HepG2 (cell line): ENCODE data around the gene ACAP3. TPM values are rescaled to one million over a fixed set of nuclear protein-coding genes. Genes with fewer than 3 reads are reported as not detected.

Source experiments
- EEA1 ChIP-seq: sonication (generic); formaldehyde crosslinking; IDR thresholded peaks from 2 replicates; pipeline ENCODE4 v1.5.1; 2020; ENCODE audit warnings: mild to moderate bottlenecking, missing genetic modification reagents, borderline replicate concordance
- ELF4 ChIP-seq: sonication (generic); formaldehyde crosslinking; IDR thresholded peaks from 2 replicates; pipeline ENCODE4 v1.5.0; 2020; ENCODE audit warnings: missing genetic modification reagents, mild to moderate bottlenecking, moderate library complexity, borderline replicate concordance
- HES4 ChIP-seq: sonication (generic); formaldehyde crosslinking; IDR thresholded peaks from 2 replicates; pipeline ENCODE4 v1.9.0; 2021; ENCODE audit warnings: mild to moderate bottlenecking, missing genetic modification reagents, borderline replicate concordance
- KLF6 ChIP-seq: IDR thresholded peaks from 2 replicates; pipeline ENCODE4 v1.8.0; 2016; ENCODE audit warnings: missing biosample characterization, missing genetic modification reagents
- REL ChIP-seq: sonication (generic); formaldehyde crosslinking; conservative IDR thresholded peaks from 2 replicates; pipeline ENCODE4 v1.8.0; 2022; ENCODE audit warnings: mild to moderate bottlenecking, missing genetic modification reagents, moderate library complexity
- SUZ12 ChIP-seq: fragments of 150-350 bp; IDR thresholded peaks from 2 replicates; pipeline ENCODE4 v1.6.1; 2014; ENCODE audit warnings: low read depth, low read length
- TEAD2 ChIP-seq: sonication (generic); formaldehyde crosslinking; IDR thresholded peaks from 2 replicates; pipeline ENCODE4 v1.9.0; 2021; ENCODE audit warnings: missing genetic modification reagents
- ZFP36L2 ChIP-seq: sonication (generic); formaldehyde crosslinking; IDR thresholded peaks from 2 replicates; pipeline ENCODE4 v1.4.0; 2020; ENCODE audit warnings: missing genetic modification reagents
- ZNF274 ChIP-seq: sonication (generic); formaldehyde crosslinking; IDR thresholded peaks from 2 replicates; pipeline ENCODE4 v1.5.1; 2020; ENCODE audit warnings: mild to moderate bottlenecking, missing genetic modification reagents
- ZNF296 ChIP-seq: sonication (generic); formaldehyde crosslinking; conservative IDR thresholded peaks from 2 replicates; pipeline ENCODE4 v1.5.0; 2020; ENCODE audit warnings: mild to moderate bottlenecking, missing genetic modification reagents
- ZNF34 ChIP-seq: sonication (generic); formaldehyde crosslinking; IDR thresholded peaks from 2 replicates; pipeline ENCODE4 v1.4.0; 2020; ENCODE audit warnings: mild to moderate bottlenecking, missing genetic modification reagents, borderline replicate concordance
- ZNF530 ChIP-seq: sonication (generic); formaldehyde crosslinking; IDR thresholded peaks from 2 replicates; pipeline ENCODE4 v1.5.0; 2020; ENCODE audit warnings: low read depth, mild to moderate bottlenecking, missing genetic modification reagents
- ZNF557 ChIP-seq: sonication (generic); formaldehyde crosslinking; IDR thresholded peaks from 2 replicates; pipeline ENCODE4 v1.4.0; 2020; ENCODE audit warnings: missing genetic modification reagents
- polyA plus RNA-seq, 8 experiments: library from polyadenylated mRNA; depleted of rRNA in 3 of 8; stranded (reverse) in 7 of 8; unstranded in 1 of 8; fragments of >200 nt; fragmentation: Illumina TruSeq in 4 of 8; extraction: Trizol in 4 of 8; gene quantifications; 2 replicates each; pipeline versions ENCODE4 v1.2.1 to v1.2.3, GENCODE V29; 2011 to 2016; ENCODE audit warnings: low read depth in 4 of 8, missing spikeins in 1 of 8, mixed read lengths in 1 of 8; ENCODE audit not compliant: insufficient read depth in 1 of 8
- total RNA-seq, 5 experiments: library from RNA; depleted of rRNA; stranded (reverse); fragments of >200 nt; fragmentation: Illumina TruSeq; extraction: Trizol; gene quantifications; 2 replicates each; pipeline ENCODE4 v1.2.3, GENCODE V29; 2016; ENCODE audit warnings: low read depth in 1 of 5
- TF ChIP-seq, protein P1 (sequence below): IDR thresholded peaks from 2 replicates; pipeline ENCODE4 v1.6.1; 2016
- TF ChIP-seq, protein P2 (sequence below): sonication (generic); formaldehyde crosslinking; conservative IDR thresholded peaks from 2 replicates; pipeline ENCODE4 v1.4.0; 2020; ENCODE audit warnings: missing genetic modification reagents
- TF ChIP-seq, protein P3 (sequence below): sonication (generic); formaldehyde crosslinking; IDR thresholded peaks from 2 replicates; pipeline ENCODE4 v1.4.0; 2020; ENCODE audit warnings: missing genetic modification reagents
- TF ChIP-seq, protein P4 (sequence below): IDR thresholded peaks from 2 replicates; pipeline ENCODE4 v1.6.1; 2016; ENCODE audit warnings: mild to moderate bottlenecking

Gene ACAP3
- total and polyA plus RNA-seq, 2 of the 13 experiments (the other 11 are each of a cell fraction or from before 2014, with no cell fraction given): 29.4 to 50.8 TPM

DNA sequence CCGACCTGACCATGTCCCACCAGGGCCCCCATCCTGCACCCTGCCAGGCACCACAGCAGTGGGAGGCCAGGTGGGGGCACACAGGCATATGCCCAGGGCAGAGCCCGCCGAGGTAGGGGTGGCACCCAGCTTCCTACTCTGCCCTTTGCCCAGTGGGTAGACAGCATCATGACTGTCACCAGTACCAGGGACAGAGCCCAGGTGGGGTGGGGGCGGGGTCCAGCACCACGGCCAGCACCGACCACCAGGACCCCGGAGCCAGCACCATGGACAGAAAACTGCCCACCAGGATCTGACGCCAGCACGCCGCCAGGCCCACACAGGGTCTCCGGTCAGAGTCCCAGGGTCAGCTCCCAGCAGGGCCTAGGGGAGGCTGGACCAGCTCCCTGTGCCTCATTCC is 27.1 kb upstream of the ACAP3 start (continued):
- TF ChIP-seq, protein P1, sequence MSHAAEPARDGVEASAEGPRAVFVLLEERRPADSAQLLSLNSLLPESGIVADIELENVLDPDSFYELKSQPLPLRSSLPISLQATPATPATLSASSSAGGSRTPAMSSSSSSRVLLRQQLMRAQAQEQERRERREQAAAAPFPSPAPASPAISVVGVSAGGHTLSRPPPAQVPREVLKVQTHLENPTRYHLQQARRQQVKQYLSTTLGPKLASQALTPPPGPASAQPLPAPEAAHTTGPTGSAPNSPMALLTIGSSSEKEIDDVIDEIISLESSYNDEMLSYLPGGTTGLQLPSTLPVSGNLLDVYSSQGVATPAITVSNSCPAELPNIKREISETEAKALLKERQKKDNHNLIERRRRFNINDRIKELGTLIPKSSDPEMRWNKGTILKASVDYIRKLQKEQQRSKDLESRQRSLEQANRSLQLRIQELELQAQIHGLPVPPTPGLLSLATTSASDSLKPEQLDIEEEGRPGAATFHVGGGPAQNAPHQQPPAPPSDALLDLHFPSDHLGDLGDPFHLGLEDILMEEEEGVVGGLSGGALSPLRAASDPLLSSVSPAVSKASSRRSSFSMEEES (CRISPR knock-in tag): 0 out of 2 replicates have a peak, but pooled peaks have one; percentile 23
- TF ChIP-seq ZNF530 (CRISPR knock-in tag) (peak; percentile 88; the same call in 1 of the 2 replicates), ZNF296 (peak; percentile 79; the same call in 1 of the 2 replicates), SUZ12 (no peak), ELF4 (CRISPR knock-in tag) (peak; percentile 40; the same call in 1 of the 2 replicates), ZNF274 (peak; percentile 47; the same call in 1 of the 2 replicates), ZFP36L2 (CRISPR knock-in tag) (0 out of 2 replicates have a peak, but pooled peaks have one; percentile 43), EEA1 (peak; percentile 85; the same call in 1 of the 2 replicates), TEAD2 (0 out of 2 replicates have a peak, but pooled peaks have one; percentile 44), KLF6 (CRISPR knock-in tag) (peak; percentile 73; the same call in 1 of the 2 replicates), ZNF557 (CRISPR knock-in tag) (no peak), ZNF34 (no peak), HES4 (CRISPR knock-in tag) (peak; percentile 87), REL (CRISPR knock-in tag) (no peak)
- TF ChIP-seq, protein P2, sequence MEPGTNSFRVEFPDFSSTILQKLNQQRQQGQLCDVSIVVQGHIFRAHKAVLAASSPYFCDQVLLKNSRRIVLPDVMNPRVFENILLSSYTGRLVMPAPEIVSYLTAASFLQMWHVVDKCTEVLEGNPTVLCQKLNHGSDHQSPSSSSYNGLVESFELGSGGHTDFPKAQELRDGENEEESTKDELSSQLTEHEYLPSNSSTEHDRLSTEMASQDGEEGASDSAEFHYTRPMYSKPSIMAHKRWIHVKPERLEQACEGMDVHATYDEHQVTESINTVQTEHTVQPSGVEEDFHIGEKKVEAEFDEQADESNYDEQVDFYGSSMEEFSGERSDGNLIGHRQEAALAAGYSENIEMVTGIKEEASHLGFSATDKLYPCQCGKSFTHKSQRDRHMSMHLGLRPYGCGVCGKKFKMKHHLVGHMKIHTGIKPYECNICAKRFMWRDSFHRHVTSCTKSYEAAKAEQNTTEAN: peak; percentile 47; the same call in 1 of the 2 replicates
- TF ChIP-seq, protein P3, sequence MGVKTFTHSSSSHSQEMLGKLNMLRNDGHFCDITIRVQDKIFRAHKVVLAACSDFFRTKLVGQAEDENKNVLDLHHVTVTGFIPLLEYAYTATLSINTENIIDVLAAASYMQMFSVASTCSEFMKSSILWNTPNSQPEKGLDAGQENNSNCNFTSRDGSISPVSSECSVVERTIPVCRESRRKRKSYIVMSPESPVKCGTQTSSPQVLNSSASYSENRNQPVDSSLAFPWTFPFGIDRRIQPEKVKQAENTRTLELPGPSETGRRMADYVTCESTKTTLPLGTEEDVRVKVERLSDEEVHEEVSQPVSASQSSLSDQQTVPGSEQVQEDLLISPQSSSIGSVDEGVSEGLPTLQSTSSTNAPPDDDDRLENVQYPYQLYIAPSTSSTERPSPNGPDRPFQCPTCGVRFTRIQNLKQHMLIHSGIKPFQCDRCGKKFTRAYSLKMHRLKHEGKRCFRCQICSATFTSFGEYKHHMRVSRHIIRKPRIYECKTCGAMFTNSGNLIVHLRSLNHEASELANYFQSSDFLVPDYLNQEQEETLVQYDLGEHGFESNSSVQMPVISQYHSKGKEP (CRISPR knock-in tag): peak; percentile 68; the same call in 1 of the 2 replicates
- TF ChIP-seq, protein P4, sequence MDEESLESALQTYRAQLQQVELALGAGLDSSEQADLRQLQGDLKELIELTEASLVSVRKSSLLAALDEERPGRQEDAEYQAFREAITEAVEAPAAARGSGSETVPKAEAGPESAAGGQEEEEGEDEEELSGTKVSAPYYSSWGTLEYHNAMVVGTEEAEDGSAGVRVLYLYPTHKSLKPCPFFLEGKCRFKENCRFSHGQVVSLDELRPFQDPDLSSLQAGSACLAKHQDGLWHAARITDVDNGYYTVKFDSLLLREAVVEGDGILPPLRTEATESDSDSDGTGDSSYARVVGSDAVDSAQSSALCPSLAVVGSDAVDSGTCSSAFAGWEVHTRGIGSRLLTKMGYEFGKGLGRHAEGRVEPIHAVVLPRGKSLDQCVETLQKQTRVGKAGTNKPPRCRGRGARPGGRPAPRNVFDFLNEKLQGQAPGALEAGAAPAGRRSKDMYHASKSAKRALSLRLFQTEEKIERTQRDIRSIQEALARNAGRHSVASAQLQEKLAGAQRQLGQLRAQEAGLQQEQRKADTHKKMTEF (CRISPR knock-in tag): 0 out of 2 replicates have a peak, but pooled peaks have one; percentile 48
